ENCODE results near the gene PTPRH.

The PTPRH gene

DNA sequence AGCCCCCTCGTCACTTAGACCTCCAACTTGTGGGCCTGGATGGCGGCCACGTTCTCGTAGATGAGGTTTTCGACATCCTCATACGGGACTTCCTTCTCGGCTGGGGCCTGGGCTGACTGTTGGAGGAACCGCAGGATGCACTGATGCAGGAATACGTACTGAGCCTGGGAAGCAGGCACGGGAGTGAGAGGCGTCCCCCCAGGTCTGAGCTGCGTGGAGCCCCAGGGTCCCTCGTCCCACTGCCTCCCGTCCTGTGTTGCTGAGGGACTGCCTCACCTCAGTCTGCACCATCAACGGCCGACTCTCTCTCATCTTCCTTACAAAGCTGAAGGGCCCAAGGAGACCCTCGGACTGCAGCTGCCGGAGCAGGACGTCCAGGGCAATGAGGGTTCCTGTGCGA, 27.6 kb downstream of the PTPRH start:
- DNase-seq: no peak
- H3K27me3 ChIP-seq (replicated peaks in 2 of 5; ENCODE audit: control insufficient read depth in 4 of 5, insufficient read depth in 5 of 5, low read length in 4 of 5): peaks cover 4 to 39% (median 15%) of the 10 kb centered on the region in 5 experiments
- H3K27ac ChIP-seq (ENCODE audit: insufficient read depth in 1 of 2, low read depth in 1 of 2, low read length in 2 of 2, poor library complexity in 1 of 2, severe bottlenecking in 2 of 2): no peak overlapping the region
- no peak overlapping the region for H3K4me3 ChIP-seq (ENCODE audit: control insufficient read depth in 1 of 7, extremely low read depth in 1 of 7, insufficient read depth in 4 of 7, low read depth in 2 of 7, low read length in 6 of 7)
- H3K4me1 ChIP-seq (ENCODE audit: control extremely low read depth in 1 of 4, control insufficient read depth in 4 of 4, insufficient read depth in 4 of 4, low read length in 3 of 4): peaks cover 0 to 25% (median 17%) of the 10 kb centered on the region in 4 experiments
- H3K36me3 ChIP-seq (ENCODE audit: control insufficient read depth in 4 of 4, insufficient read depth in 4 of 4, low read length in 3 of 4): no peaks in the 10 kb centered on the region
- no peaks in the 10 kb centered on the region for H3K9me3 ChIP-seq (ENCODE audit: control extremely low read depth in 1 of 5, control insufficient read depth in 4 of 5, insufficient read depth in 2 of 5, low read depth in 1 of 5, low read length in 4 of 5)
- POLR2A ChIA-PET: no interaction called here
- WGBS (ENCODE audit: insufficient coverage): 70% methylated on average over 13 of the region's 20 CpGs
- CTCF ChIA-PET: interaction anchor here (1.9 kb wide), 1 partner anchor 22 kb away, joined by 5 read pairs; no protein-coding TSS in a partner anchor

DNA sequence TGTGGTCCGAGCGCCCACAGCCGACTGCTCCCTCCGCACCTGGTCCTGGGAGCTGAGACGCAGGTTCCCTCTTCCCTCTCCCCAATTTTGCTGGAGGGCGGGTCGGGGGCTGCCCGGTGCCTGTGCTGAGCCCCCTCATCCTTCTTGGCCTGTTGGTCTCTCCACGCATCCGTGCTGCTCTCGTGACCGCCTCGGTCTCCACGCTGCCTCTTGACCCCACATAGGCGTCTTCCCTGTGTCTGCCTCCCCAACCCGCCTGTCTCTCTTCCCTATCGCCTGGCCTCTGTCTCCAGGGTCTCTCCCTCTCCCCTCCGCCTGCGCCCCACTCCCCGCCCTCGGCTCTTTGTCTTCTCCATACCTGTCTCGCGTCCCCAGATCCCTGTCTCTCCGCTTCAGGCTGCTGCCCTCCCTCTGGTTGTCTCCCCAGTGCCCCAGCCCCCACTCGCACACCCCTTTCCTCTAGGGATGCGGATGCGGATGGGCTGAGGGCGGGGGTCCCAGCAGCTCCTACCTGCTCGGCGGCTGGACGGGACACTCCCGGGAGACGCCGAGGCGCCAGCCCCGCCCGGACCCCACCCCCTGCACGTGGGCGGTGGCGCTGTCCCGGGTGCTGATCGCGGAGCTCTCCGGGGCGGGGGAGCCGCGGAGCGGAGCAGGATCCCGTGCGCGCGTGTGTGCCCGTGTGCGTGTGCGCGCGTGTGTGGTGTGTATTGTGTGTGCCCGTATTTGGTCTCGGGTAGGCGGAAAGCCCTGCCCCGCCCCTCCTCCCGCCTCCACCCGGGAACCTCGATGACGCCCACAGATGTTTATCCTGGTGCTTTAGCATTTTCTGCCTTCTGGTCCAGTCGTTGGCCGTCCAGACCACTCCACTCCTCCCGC, 29.5 kb downstream of the PTPRH start, which contains the start of gene SYT5:
Gene SYT5 (minus strand): TSS at position 684 of the 879 bp plus-strand sequence. CDS start 1,248 bp downstream, outside the sequence.
- H3K4me3 ChIP-seq (ENCODE audit: control insufficient read depth in 1 of 7, extremely low read depth in 1 of 7, insufficient read depth in 4 of 7, low read depth in 2 of 7, low read length in 6 of 7): peak within 1 kb of the TSS in 5 of 7 experiments; percentile 17 to 66 (median 46)
- H3K27me3 ChIP-seq (replicated peaks in 2 of 5; ENCODE audit: control insufficient read depth in 4 of 5, insufficient read depth in 5 of 5, low read length in 4 of 5): peaks cover 4 to 58% (median 31%) of the 10 kb centered on the region in 5 experiments
- peak in 2 of 3 donors; percentile 60 to 67 for DNase-seq
- H3K36me3 ChIP-seq (ENCODE audit: control insufficient read depth in 4 of 4, insufficient read depth in 4 of 4, low read length in 3 of 4): no peaks in the 10 kb centered on the region
- peaks cover 0 to 10% (median 0%) of the 10 kb centered on the region in 5 experiments for H3K9me3 ChIP-seq (ENCODE audit: control extremely low read depth in 1 of 5, control insufficient read depth in 4 of 5, insufficient read depth in 2 of 5, low read depth in 1 of 5, low read length in 4 of 5)
- H3K27ac ChIP-seq (ENCODE audit: insufficient read depth in 1 of 2, low read depth in 1 of 2, low read length in 2 of 2, poor library complexity in 1 of 2, severe bottlenecking in 2 of 2): no peak within 1 kb of the TSS
- POLR2A ChIA-PET: interaction anchor here (0.9 kb wide), 1 partner anchor 13 kb away, joined by 3 read pairs; no protein-coding TSS in a partner anchor
- WGBS (ENCODE audit: insufficient coverage): 3% methylated on average over 47 of the region's 68 CpGs
- H3K4me1 ChIP-seq (ENCODE audit: control extremely low read depth in 1 of 4, control insufficient read depth in 4 of 4, insufficient read depth in 4 of 4, low read length in 3 of 4): peaks cover 0 to 25% (median 16%) of the 10 kb centered on the region in 4 experiments
- CTCF ChIA-PET: interaction anchor here (0.9 to 7.6 kb wide), 3 partner anchors 14 to 453 kb away, joined by 3 to 31 read pairs (median 5); partner anchors contain the start of gene DNAAF3

DNA sequence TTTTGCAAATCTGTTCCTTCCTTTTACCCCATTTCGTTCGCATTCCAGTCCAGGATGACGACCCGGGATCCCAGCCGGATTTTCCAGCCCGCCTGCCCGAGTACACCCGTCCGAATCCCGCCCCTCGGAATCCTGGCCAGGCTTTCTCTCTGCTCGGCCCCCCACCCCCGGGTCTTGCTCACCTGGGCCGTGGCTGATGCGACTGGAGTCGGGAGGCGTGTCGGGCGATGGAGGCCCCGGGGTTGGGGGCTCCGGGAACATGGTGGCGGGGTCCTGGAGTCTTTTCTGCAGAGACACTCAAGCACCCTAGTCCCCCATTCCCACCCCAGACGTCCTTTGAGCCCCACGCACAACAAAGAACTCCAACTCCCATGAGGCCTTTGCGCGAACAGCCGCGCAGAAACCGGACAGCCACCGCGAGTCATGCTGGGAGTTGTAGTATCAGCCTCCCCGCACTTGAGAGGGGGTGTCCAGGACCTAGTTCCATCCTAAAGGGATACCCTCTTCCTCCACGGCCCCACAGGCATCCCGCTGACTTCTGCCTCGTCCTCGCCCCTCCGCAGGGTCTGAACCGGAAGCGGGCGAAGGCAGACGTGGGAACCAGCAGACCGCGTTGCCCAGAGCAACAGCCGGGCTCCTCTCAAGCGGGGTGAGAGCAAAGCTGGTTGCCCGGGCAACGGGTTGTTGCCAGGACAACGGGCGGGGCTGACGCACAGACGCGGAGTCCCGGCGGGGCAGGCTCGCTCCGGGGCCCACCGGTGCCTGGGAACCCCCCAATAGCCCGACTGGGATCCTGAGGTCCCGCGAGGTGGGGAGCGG, 30.3 kb downstream of the PTPRH start:
- peak overlapping the region in 4 of 7 experiments; percentile 32 to 66 (median 50) for H3K4me3 ChIP-seq (ENCODE audit: control insufficient read depth in 1 of 7, extremely low read depth in 1 of 7, insufficient read depth in 4 of 7, low read depth in 2 of 7, low read length in 6 of 7)
- H3K27me3 ChIP-seq (replicated peaks in 2 of 5; ENCODE audit: control insufficient read depth in 4 of 5, insufficient read depth in 5 of 5, low read length in 4 of 5): peaks cover 7 to 66% (median 36%) of the 10 kb centered on the region in 5 experiments
- H3K9me3 ChIP-seq (ENCODE audit: control extremely low read depth in 1 of 5, control insufficient read depth in 4 of 5, insufficient read depth in 2 of 5, low read depth in 1 of 5, low read length in 4 of 5): peaks cover 0 to 11% (median 0%) of the 10 kb centered on the region in 5 experiments
- no peak overlapping the region for H3K27ac ChIP-seq (ENCODE audit: insufficient read depth in 1 of 2, low read depth in 1 of 2, low read length in 2 of 2, poor library complexity in 1 of 2, severe bottlenecking in 2 of 2)
- H3K4me1 ChIP-seq (ENCODE audit: control extremely low read depth in 1 of 4, control insufficient read depth in 4 of 4, insufficient read depth in 4 of 4, low read length in 3 of 4): peaks cover 0 to 30% (median 17%) of the 10 kb centered on the region in 4 experiments
- DNase-seq: peak; percentile 94 to 97 (median 97)
- ChIA-PET CTCF (interaction anchor here (0.8 to 7.6 kb wide), 2 partner anchors 13 to 390 kb away, joined by 3 to 31 read pairs; partner anchors contain the start of gene DNAAF3), POLR2A (interaction anchor here (0.9 kb wide), 1 partner anchor 12 kb away, joined by 3 read pairs; no protein-coding TSS in a partner anchor)
- 2% methylated on average over 49 of the region's 61 CpGs for WGBS (ENCODE audit: insufficient coverage)
- H3K36me3 ChIP-seq (ENCODE audit: control insufficient read depth in 4 of 4, insufficient read depth in 4 of 4, low read length in 3 of 4): no peaks in the 10 kb centered on the region

DNA sequence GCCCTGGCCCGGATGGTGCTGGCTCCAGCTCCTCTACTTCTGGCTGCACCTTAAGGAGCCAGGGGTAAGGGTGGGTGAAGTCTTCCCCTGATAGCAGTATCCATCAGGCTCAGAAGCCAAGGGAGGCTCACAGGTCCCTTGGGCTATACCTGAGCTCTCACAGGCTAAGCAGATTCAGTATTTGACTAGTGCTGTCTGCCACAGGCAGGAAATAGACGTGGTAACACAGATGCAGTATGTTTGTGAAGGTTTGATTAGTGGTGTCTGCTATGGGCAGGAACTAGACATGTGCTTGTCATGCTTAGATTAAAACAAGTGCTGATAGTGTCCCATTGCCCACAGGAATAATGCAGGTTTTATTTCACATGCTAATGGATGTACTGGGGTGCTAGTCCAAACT, 33.2 kb downstream of the PTPRH start:
- H3K36me3 ChIP-seq (ENCODE audit: control insufficient read depth in 4 of 4, insufficient read depth in 4 of 4, low read length in 3 of 4): no peaks in the 10 kb centered on the region
- H3K27ac ChIP-seq (ENCODE audit: insufficient read depth in 1 of 2, low read depth in 1 of 2, low read length in 2 of 2, poor library complexity in 1 of 2, severe bottlenecking in 2 of 2): no peak overlapping the region
- 43% methylated on average over 2 of the region's 2 CpGs for WGBS (ENCODE audit: insufficient coverage)
- CTCF ChIA-PET: interaction anchor here (1.2 to 7.6 kb wide), 4 partner anchors 10 to 35 kb away, joined by 3 to 31 read pairs (median 4); partner anchors contain the start of gene DNAAF3
- no peak overlapping the region for H3K4me3 ChIP-seq (ENCODE audit: control insufficient read depth in 1 of 7, extremely low read depth in 1 of 7, insufficient read depth in 4 of 7, low read depth in 2 of 7, low read length in 6 of 7)
- POLR2A ChIA-PET: no interaction called here
- peak in 2 of 3 donors; percentile 39 to 61 for DNase-seq
- peaks cover 0 to 42% (median 27%) of the 10 kb centered on the region in 4 experiments for H3K4me1 ChIP-seq (ENCODE audit: control extremely low read depth in 1 of 4, control insufficient read depth in 4 of 4, insufficient read depth in 4 of 4, low read length in 3 of 4)
- peaks cover 7 to 80% (median 38%) of the 10 kb centered on the region in 5 experiments for H3K27me3 ChIP-seq (replicated peaks in 2 of 5; ENCODE audit: control insufficient read depth in 4 of 5, insufficient read depth in 5 of 5, low read length in 4 of 5)
- peaks cover 0 to 11% (median 0%) of the 10 kb centered on the region in 5 experiments for H3K9me3 ChIP-seq (ENCODE audit: control extremely low read depth in 1 of 5, control insufficient read depth in 4 of 5, insufficient read depth in 2 of 5, low read depth in 1 of 5, low read length in 4 of 5)

DNA sequence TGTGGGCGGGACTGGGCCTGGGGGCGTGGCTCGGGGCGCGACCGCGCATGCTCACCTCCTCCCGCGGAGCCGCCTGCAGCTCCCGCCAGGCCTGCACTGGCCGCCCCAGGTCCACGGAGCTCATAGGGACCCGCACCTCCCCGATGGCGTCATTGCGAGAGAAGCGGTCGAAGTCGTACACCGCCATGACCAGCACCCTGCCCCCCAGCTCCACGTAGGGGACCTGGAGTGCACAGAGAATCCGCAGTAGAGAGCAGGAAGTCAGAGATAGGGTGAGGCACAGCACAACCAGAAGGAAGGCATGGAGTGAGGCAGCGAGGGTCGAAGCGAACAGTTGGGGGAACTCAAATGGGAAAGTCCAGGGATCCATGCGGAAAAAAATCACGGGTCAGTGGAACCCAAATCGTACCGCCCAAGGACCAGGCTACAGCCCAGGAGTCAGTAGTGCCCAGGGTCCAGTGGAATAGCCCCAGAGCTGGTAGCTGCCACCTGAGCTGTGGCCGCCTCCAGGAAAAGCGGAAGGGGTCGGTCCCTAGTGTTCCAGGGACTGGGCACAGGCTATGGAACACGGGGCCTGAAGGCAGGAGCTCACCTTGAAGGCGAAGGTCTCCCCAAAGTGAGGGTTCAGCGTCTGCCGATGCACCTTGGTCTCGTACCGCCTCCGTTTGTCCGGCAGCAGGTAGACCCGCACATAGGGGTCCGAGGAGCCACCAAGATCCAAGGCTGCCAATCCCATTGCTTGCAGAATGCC, 34.0 kb downstream of the PTPRH start:
- Histone ChIP-seq H3K4me3 (ENCODE audit: control insufficient read depth in 1 of 7, extremely low read depth in 1 of 7, insufficient read depth in 4 of 7, low read depth in 2 of 7, low read length in 6 of 7) (no peak overlapping the region), H3K9me3 (ENCODE audit: control extremely low read depth in 1 of 5, control insufficient read depth in 4 of 5, insufficient read depth in 2 of 5, low read depth in 1 of 5, low read length in 4 of 5) (peaks cover 0 to 11% (median 0%) of the 10 kb centered on the region in 5 experiments), H3K36me3 (ENCODE audit: control insufficient read depth in 4 of 4, insufficient read depth in 4 of 4, low read length in 3 of 4) (no peaks in the 10 kb centered on the region), H3K4me1 (ENCODE audit: control extremely low read depth in 1 of 4, control insufficient read depth in 4 of 4, insufficient read depth in 4 of 4, low read length in 3 of 4) (peaks cover 0 to 41% (median 27%) of the 10 kb centered on the region in 4 experiments), H3K27ac (ENCODE audit: insufficient read depth in 1 of 2, low read depth in 1 of 2, low read length in 2 of 2, poor library complexity in 1 of 2, severe bottlenecking in 2 of 2) (peak overlapping the region in 1 of 2 experiments; percentile 34), H3K27me3 (replicated peaks in 2 of 5; ENCODE audit: control insufficient read depth in 4 of 5, insufficient read depth in 5 of 5, low read length in 4 of 5) (peaks cover 7 to 80% (median 34%) of the 10 kb centered on the region in 5 experiments)
- ChIA-PET CTCF (interaction anchor here (0.8 to 7.6 kb wide), 6 partner anchors 10 to 278 kb away, joined by 3 to 31 read pairs (median 4); partner anchors contain the start of gene DNAAF3), POLR2A (interaction anchor here (0.5 kb wide), 1 partner anchor 10 kb away, joined by 4 read pairs; no protein-coding TSS in a partner anchor)
- 63% methylated on average over 33 of the region's 43 CpGs for WGBS (ENCODE audit: insufficient coverage)
- DNase-seq: no peak
